ENCODE measurements around the gene CDK14.

CDK14 gene

DNA sequence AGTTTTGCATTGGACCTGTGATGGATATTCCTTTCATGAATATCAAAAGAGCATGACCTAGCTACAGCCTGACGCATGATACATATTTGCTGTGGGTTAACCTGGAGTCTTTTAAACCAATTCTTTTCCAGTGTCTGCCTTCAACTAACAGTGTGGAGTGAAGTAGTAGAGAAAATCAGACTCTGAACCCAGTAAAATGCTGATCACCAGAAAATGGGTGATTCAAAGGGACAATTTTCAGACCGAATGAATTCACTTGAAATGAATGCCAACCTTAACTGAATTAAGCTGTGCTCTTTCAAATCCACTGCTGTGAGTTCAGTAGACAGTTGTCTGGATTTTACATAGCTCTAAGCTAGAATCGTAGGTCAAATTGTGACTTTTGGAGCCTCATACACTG is 123.0 kb downstream of the CDK14 start:
- no peak for DNase-seq (ENCODE audit: extremely low spot score)
- no peak for TF ChIP-seq CTCF (IDR thresholded peaks at IDR 0.05; ENCODE audit: control extremely low read depth, extremely low read depth, low read depth, missing control alignments)
- ChIA-PET POLR2A (no interaction called here), CTCF (interaction anchor here (6.6 kb wide), 1 partner anchor 11 kb away, joined by 72 read pairs; no protein-coding TSS in a partner anchor)

GRCh38 chr7:90720984-90721760 is 125.1 kb downstream of the CDK14 start:
- ChIA-PET CTCF (interaction anchor here (1.2 to 6.6 kb wide), 3 partner anchors 13 to 125 kb away, joined by 3 to 72 read pairs (median 3); partner anchors contain the start of gene CDK14), POLR2A (no interaction called here)
- TF ChIP-seq CTCF (IDR thresholded peaks at IDR 0.05; ENCODE audit: control extremely low read depth, extremely low read depth, low read depth, missing control alignments), result no peak
- no peak for DNase-seq (ENCODE audit: extremely low spot score)

GRCh38 chr7:90721869-90722431 is 125.8 kb downstream of the CDK14 start:
- CTCF ChIA-PET, result interaction anchor here (1.2 to 6.6 kb wide), 3 partner anchors 14 to 126 kb away, joined by 3 to 72 read pairs (median 3); partner anchors contain the start of gene CDK14
- DNase-seq (ENCODE audit: extremely low spot score), result no peak
- POLR2A ChIA-PET, result no interaction called here
- no peak for TF ChIP-seq CTCF (IDR thresholded peaks at IDR 0.05; ENCODE audit: control extremely low read depth, extremely low read depth, low read depth, missing control alignments)

DNA sequence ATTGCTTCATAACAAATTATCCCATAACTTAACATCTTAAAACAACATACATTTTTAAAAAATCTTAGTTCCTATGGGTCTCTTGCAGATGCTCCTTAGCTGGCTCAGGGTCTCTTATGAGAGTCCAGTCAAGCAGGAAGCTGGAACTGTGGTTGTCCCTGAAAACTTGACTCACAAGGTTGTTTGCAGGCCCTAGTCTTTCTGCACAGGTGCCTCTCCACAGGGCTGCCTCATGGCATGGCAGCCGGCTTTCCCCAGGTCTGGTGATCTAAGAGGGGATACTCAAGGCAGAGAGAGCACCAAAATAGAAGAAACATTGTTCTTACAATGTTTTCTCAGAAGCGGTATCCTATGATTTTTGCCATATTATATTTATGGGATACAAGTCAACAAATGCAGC is 127.1 kb downstream of the CDK14 start:
- no peak for TF ChIP-seq CTCF (IDR thresholded peaks at IDR 0.05; ENCODE audit: control extremely low read depth, extremely low read depth, low read depth, missing control alignments)
- DNase-seq (ENCODE audit: extremely low spot score), result no peak
- POLR2A ChIA-PET, result no interaction called here
- CTCF ChIA-PET, result interaction anchor here (0.8 to 6.6 kb wide), 2 partner anchors 15 to 126 kb away, joined by 3 to 72 read pairs; no protein-coding TSS in a partner anchor

DNA sequence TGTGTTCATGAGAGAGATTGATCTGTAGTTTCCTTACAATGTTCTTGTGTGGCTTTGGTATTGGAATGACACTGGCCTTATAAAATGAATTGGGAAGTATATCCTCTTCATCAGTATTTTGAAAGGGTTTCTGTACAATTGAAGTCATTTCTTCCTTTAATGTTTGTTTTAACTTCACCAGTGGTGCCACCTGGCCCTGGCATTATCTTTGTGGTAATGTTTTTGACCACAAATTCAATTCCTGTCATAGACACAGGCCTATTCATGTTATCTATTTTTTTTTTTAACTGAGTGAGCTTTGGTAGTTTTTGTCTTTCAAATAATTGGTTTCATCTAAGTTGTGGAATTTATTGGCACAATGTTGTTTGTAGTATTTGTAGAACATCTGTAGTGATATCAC is 127.7 kb downstream of the CDK14 start:
- CTCF ChIA-PET, result interaction anchor here (3.5 kb wide), 1 partner anchor 15 kb away, joined by 32 read pairs; no protein-coding TSS in a partner anchor
- DNase-seq (ENCODE audit: extremely low spot score), result no peak
- POLR2A ChIA-PET, result no interaction called here
- TF ChIP-seq CTCF (IDR thresholded peaks at IDR 0.05; ENCODE audit: control extremely low read depth, extremely low read depth, low read depth, missing control alignments), result no peak

- no peak for TF ChIP-seq CTCF (IDR thresholded peaks at IDR 0.05; ENCODE audit: control extremely low read depth, extremely low read depth, low read depth, missing control alignments)
- ChIA-PET CTCF (interaction anchor here (0.7 to 3.5 kb wide), 8 partner anchors 9 to 308 kb away, joined by 3 to 32 read pairs (median 4); no protein-coding TSS in a partner anchor), POLR2A (no interaction called here)
- no peak for DNase-seq (ENCODE audit: extremely low spot score)
Observed at GRCh38 chr7:90726120-90726519, 130.0 kb downstream of the CDK14 start.

All from GM10248 (cell line).